Fibroblast of lung (primary cell): ENCODE measurements around the gene AGBL4. TPM values are rescaled to one million over a fixed set of nuclear protein-coding genes. Genes with fewer than 3 reads are reported as not detected.

Experiments used
- DNase-seq, 2 donors: peaks; one replicate each; pipeline versions ENCODE4 v3.0.0 to v3.0.0-alpha.2; 2010; ENCODE audit warnings: low read depth in 2 of 2
- H2AFZ ChIP-seq: 2 replicates; pipeline ENCODE4 v1.5.1; 2012; ENCODE audit warnings: low read length, control low read depth, inconsistent platforms
- H3K27ac ChIP-seq: 2 replicates; pipeline ENCODE4 v1.5.1; 2011; ENCODE audit warnings: low read length, control low read depth; ENCODE audit not compliant: insufficient read depth
- H3K27me3 ChIP-seq: 2 replicates; pipeline ENCODE4 v1.5.1; 2011; ENCODE audit warnings: mild to moderate bottlenecking, low read length; ENCODE audit not compliant: control insufficient read depth, insufficient read depth
- H3K36me3 ChIP-seq: 2 replicates; pipeline ENCODE4 v1.5.1; 2011; ENCODE audit warnings: low read length; ENCODE audit not compliant: control insufficient read depth, insufficient read depth
- H3K4me1 ChIP-seq: 2 replicates; pipeline ENCODE4 v1.5.1; 2011; ENCODE audit warnings: low read length; ENCODE audit not compliant: control insufficient read depth, insufficient read depth; ENCODE audit errors: extremely low read depth
- H3K4me2 ChIP-seq: 2 replicates; pipeline ENCODE4 v1.5.1; 2011; ENCODE audit warnings: low read length, control low read depth; ENCODE audit not compliant: insufficient read depth; ENCODE audit errors: extremely low read depth
- H3K4me3 ChIP-seq, 4 experiments: fragments of 200-600 bp in 1 of 4; sonication (generic) in 1 of 4; replicated peaks in 1 of 4; 2 replicates each; pipeline ENCODE4 v1.5.1; 2011 to 2016; ENCODE audit warnings: low read length in 4 of 4, low read depth in 3 of 4, mild to moderate bottlenecking in 3 of 4, control low read depth in 2 of 4, inconsistent platforms in 1 of 4, mixed read lengths in 1 of 4; ENCODE audit not compliant: insufficient read depth in 1 of 4; ENCODE audit errors: control extremely low read depth in 1 of 4
- H3K79me2 ChIP-seq: 2 replicates; pipeline ENCODE4 v1.5.1; 2012; ENCODE audit warnings: mild to moderate bottlenecking, low read length, inconsistent platforms; ENCODE audit not compliant: control insufficient read depth, insufficient read depth
- H3K9ac ChIP-seq: 2 replicates; pipeline ENCODE4 v1.5.1; 2011; ENCODE audit warnings: mild to moderate bottlenecking, low read length, control low read depth; ENCODE audit not compliant: insufficient read depth
- H3K9me3 ChIP-seq: 2 replicates; pipeline ENCODE4 v1.5.1; 2012; ENCODE audit warnings: low read depth, low read length; ENCODE audit not compliant: control insufficient read depth, insufficient read depth
- H4K20me1 ChIP-seq: 2 replicates; pipeline ENCODE4 v1.5.1; 2011; ENCODE audit warnings: low read length; ENCODE audit not compliant: control insufficient read depth, insufficient read depth; ENCODE audit errors: extremely low read depth
- EZH2 ChIP-seq: IDR thresholded peaks from 2 replicates; pipeline ENCODE4 v1.5.1; 2012; ENCODE audit warnings: low read length, control low read depth, mild to moderate bottlenecking; ENCODE audit errors: missing control alignments
- polyA plus RNA-seq, 2 donors: library from polyadenylated mRNA; depleted of rRNA in 1 of 2; stranded (reverse) in 1 of 2; unstranded in 1 of 2; fragments of >200 nt; gene quantifications; 2 replicates each; pipeline ENCODE4 v1.2.1, GENCODE V29; 2011 to 2012; ENCODE audit warnings: missing spikeins in 1 of 2
- total RNA-seq: library from RNA; depleted of rRNA; stranded (reverse); fragments of >200 nt; gene quantifications from 2 replicates; pipeline ENCODE4 v1.2.1, GENCODE V29; 2014
- TF ChIP-seq, protein P1 (sequence below), 2 donors: IDR thresholded peaks in 1 of 2; conservative IDR thresholded peaks in 1 of 2; 1 replicate in 1 of 2; 2 replicates in 1 of 2; pipeline ENCODE4 v1.5.1; 2011 to 2012; ENCODE audit warnings: low read length in 2 of 2, control low read depth in 1 of 2, inconsistent platforms in 1 of 2, low read depth in 1 of 2, mild to moderate bottlenecking in 1 of 2

AGBL4 gene
- total and polyA plus RNA-seq, 2 donors (not counting 1 experiment from before 2014, with no cell fraction given), result not detected

DNA sequence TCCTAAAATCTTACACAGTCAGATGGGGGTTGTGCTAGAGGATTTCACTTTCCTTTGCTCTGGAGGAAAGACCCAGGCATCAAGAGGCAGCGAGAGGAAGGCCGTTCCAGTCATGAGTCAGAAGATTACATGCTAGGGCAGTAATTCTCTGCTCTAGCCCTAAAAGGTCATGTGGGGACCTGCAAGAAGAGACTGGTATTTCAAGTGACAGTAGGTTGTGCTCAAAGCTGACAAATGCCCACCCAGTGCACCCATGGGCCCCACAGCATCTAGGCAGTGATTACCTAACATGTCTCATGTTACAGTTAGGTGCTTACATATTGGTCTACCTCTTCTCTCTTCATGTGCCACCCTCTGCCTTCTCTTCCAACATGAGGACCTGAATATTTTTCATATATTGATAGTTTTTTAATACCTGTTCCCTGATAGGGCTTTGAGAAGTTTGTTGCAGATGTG is 1147.4 kb downstream of the AGBL4 start:
- H3K4me2 ChIP-seq, result no peak overlapping the region
- no peak overlapping the region for H3K27ac ChIP-seq
- H4K20me1 ChIP-seq, result no peaks in the 10 kb centered on the region
- H2AFZ ChIP-seq, result no peak overlapping the region
- no peaks in the 10 kb centered on the region for H3K79me2 ChIP-seq
- H3K9me3 ChIP-seq, result no peaks in the 10 kb centered on the region
- no peak for TF ChIP-seq EZH2
- TF ChIP-seq, protein P1, sequence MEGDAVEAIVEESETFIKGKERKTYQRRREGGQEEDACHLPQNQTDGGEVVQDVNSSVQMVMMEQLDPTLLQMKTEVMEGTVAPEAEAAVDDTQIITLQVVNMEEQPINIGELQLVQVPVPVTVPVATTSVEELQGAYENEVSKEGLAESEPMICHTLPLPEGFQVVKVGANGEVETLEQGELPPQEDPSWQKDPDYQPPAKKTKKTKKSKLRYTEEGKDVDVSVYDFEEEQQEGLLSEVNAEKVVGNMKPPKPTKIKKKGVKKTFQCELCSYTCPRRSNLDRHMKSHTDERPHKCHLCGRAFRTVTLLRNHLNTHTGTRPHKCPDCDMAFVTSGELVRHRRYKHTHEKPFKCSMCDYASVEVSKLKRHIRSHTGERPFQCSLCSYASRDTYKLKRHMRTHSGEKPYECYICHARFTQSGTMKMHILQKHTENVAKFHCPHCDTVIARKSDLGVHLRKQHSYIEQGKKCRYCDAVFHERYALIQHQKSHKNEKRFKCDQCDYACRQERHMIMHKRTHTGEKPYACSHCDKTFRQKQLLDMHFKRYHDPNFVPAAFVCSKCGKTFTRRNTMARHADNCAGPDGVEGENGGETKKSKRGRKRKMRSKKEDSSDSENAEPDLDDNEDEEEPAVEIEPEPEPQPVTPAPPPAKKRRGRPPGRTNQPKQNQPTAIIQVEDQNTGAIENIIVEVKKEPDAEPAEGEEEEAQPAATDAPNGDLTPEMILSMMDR (conservative IDR thresholded peaks at IDR 0.05 in 1 of 2, IDR thresholded peaks at IDR 0.05 in 1 of 2; ENCODE audit: low read depth in 1 of 2, low read length in 2 of 2), result no peak
- no peaks in the 10 kb centered on the region for H3K27me3 ChIP-seq
- H3K4me3 ChIP-seq, result no peak overlapping the region
- DNase-seq, result peak; percentile 40 to 58
- H3K4me1 ChIP-seq, result peaks cover 3% of the 10 kb centered on the region
- H3K9ac ChIP-seq, result no peak overlapping the region
- H3K36me3 ChIP-seq, result no peaks in the 10 kb centered on the region

DNA sequence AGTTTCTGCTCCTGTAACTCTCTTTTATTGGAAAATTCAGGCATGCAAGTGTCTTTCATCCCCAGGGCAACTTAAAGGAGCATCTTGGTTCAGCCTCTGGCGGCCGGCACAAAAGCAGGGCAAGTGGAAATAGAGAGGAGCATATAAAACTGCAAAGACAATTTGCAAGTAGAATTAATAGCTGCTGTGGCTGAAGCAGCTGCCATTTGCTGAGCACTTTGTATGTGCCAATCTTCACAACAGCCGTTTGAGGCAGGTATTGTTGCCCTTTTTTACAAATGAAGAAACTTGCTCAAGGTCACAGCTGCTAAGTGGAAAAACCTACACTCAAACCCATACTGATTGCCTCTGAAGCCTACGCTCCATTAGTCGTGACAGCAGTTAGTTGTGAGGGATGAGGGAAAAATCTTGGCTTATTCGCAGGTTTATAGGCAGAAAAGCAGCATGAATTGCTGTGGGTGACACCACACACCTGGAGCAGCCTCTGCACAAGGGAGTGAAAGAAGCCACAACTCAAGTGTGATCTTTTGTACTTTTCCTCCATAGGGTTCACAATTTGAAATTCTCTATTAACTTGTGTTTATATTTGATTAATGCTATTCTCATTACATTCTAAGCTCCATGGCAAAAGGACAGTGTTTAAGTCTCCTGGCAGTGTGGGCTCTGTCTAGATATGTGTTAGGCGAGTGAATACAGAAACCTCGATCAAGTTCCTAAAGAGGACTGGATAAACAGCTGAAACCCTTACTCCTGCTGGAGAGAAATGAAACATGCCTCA is 1148.0 kb downstream of the AGBL4 start:
- Histone ChIP-seq H3K4me2 (no peak overlapping the region), H3K27me3 (no peaks in the 10 kb centered on the region), H3K9ac (no peak overlapping the region), H3K4me3 (no peak overlapping the region), H3K79me2 (no peaks in the 10 kb centered on the region), H3K9me3 (no peaks in the 10 kb centered on the region), H2AFZ (no peak overlapping the region), H3K4me1 (peaks cover 3% of the 10 kb centered on the region), H3K27ac (no peak overlapping the region), H3K36me3 (no peaks in the 10 kb centered on the region), H4K20me1 (no peaks in the 10 kb centered on the region)
- TF ChIP-seq, protein P1 (conservative IDR thresholded peaks at IDR 0.05 in 1 of 2, IDR thresholded peaks at IDR 0.05 in 1 of 2; ENCODE audit: low read depth in 1 of 2, low read length in 2 of 2), result peak in 1 of 2 donors; percentile 20
- no peak for TF ChIP-seq EZH2
- no peak for DNase-seq

DNA sequence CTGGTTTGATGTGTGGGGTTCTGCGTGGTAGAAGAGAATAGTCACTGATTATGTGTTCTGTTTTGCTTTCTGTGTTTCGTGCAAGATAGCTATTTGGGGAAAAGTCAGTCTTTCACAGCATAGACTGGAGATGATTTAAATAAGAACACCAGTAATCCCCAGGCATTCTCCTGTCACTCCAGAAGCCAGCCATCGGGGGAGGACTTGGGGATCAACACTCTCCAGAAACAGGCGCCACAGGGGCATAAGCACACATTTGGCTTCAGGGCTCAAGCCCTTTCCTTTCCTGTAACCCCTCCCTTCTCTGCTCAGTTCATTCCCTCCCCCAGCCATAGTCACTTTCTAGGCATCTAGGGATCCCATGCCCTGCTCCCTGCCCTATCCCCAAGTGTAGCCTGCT is 1149.8 kb downstream of the AGBL4 start:
- Histone ChIP-seq H3K4me1 (peaks cover 3% of the 10 kb centered on the region), H2AFZ (no peak overlapping the region), H3K4me2 (no peak overlapping the region)

More for the DNA sequence above, 1149.8 kb downstream of the AGBL4 start:
- no peaks in the 10 kb centered on the region for H3K36me3 ChIP-seq
- no peaks in the 10 kb centered on the region for H3K27me3 ChIP-seq
- no peaks in the 10 kb centered on the region for H4K20me1 ChIP-seq
- no peak overlapping the region for H3K27ac ChIP-seq
- DNase-seq, result no peak
- H3K4me3 ChIP-seq, result no peak overlapping the region
- no peaks in the 10 kb centered on the region for H3K9me3 ChIP-seq
- no peak overlapping the region for H3K9ac ChIP-seq
- no peak for TF ChIP-seq EZH2
- TF ChIP-seq, protein P1 (conservative IDR thresholded peaks at IDR 0.05 in 1 of 2, IDR thresholded peaks at IDR 0.05 in 1 of 2; ENCODE audit: low read depth in 1 of 2, low read length in 2 of 2), result no peak
- no peaks in the 10 kb centered on the region for H3K79me2 ChIP-seq
